Measurements from ENCODE around the gene HS6ST3.

Gene HS6ST3

DNA sequence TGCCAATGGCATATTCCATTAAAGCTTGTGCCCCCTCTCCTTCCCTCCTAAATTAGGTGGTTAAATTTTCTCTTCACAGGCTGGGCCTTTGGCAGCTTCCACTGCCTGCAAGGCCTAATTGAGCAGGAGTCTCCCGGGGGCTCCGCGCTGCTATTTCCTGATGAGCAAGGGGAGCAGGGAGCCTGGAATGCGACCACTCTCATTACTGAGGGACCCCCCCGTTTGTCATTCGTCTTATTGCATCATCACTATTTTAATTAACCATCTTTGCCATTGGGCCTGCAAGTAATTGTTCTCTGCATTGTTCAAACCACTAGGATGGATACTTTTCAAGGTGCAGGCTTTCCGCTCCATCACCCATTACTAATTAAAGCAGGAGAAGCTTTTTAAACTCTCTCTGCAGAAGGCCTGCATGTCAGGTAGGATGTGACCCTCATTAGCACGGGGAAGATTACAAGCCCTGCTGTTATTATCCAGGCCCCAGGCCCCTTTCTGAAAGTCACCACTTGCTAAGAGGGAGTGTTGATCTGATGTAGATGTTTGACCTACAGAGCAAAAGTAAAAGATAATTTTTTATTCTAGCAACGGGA lies 762.0 kb downstream of the HS6ST3 start:
- DNase-seq, result no peak

DNA sequence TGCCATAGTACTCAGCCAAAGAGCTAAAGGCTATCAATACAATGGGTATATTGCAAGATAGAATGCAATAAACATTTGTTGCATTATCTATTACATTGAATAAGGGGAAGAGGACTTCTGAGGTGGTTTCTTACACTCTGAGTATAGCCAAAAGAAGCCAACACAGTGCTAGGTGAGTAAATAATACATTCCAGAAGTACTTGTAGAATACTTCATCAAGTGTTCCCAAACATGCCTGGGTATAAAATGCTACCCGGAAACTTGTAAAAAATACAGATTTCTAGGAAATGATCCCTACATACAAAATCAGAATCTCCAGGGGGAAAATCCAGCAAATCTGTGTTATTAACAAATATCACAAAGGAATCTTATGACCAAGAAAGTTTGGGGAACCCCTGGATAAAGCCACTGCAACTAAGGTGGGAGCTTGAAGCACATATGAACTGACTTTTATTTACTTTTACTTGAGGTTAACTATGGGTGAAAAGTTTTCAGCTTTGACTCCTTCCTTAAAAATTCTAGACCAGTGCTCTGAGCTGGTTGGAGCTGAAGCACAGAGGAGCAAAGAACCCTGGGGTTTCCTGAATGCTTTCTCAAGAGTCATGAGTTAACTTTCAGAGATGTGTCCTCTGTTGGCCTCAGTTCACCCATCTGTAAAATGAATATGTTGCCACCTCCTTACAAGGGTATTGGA lies 768.4 kb downstream of the HS6ST3 start:
- no peak for DNase-seq

DNA sequence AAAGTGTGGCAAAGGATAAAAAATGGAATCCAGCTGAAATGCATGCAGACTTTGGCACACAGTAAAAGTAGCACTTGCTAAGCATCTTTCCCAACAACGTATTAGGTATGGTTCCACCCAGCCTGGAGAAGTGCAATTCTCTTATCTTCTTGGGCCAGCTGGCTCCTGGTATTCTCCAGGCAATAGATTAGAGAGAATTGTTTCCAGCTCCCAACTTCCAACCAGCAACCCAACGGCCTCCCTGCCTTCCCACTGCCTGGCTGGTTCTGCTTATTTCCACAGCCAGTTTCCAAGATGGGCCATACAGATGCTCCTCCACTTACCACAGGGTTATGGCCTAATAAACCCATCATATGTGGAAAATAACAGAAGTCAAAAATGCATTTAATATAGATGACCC lies 771.0 kb downstream of the HS6ST3 start:
- DNase-seq, result no peak

DNA sequence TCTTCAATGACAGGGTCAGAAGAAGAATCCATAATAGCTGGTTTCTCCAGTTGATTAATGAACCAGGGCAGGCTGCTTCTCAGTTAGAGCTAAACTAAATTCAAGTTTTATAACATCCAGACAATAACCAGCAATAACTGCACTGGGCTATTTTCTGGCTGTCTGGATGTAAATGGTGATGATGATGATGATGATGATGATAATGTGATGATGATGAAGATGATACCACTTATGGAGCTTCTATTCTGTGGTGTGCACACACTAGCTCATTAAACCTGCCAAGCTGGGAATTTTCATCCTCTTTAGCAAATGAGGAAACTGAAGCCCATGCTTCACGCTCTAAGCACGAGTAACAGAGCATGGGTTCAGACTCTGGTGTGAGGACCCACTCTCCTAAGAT lies 772.2 kb downstream of the HS6ST3 start:
- no peak for DNase-seq

DNA sequence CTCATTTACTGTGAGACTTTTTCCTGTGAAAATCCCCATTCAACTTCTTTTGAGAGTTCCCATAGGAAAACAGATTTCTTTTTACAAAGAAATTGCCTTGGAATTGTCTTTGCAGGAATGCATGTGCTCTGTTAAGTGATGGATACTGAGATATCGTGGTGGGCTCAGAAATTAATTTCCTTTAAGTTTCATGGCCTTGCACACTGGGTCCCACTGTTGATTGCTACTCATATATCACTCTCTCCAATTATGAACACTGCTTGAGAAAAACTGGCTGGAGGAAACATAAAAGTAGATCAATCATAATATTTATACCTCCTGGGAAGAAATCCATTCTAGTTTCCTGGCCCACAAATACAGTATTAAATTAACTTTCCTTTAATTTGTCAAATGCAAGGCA lies 773.1 kb downstream of the HS6ST3 start:
- DNase-seq, result no peak

DNA sequence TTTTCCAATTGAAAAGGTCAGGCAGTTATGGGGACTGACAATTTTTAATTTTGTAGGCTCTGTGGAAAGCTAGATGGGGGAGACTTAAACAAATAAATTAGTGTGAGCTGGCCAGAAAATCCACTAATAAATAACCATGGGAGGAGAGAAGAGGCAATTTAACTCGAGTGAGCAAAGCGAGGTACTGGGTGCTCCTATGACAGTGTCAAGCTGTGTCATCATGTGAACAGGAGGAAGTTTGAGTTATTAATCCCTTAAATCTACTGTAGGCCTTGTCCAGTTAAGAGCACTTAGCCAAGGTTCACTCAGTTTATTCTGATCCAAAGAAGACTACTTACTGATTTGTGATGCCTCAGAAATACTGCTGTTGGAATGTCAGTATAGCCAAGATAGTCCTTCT lies 781.6 kb downstream of the HS6ST3 start:
- DNase-seq, result no peak

DNA sequence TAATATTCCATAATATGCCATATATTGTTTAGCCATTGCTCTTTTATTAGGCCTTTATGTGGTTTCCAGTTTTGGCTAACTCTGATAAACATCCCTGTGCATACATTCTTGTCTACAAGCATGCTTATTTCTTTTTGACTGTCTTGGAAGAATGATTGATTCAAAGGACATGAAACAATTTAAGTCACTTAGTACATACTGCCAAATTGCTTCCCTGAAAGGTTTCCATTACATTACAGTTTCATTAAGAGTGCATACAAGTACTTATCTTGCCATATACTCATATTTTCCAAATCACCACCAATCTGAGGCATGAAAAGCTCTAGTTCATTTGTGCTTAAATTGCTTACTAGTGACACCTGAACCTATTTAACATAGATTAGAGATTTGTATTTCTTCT lies 790.5 kb downstream of the HS6ST3 start:
- DNase-seq, result no peak
